SH-SY5Y (cell line): Measurements from ENCODE around the gene EXOC7.

Source experiments
- GATA2 ChIP-seq: IDR thresholded peaks from 2 replicates; pipeline ENCODE4 v1.6.1; 2011; ENCODE audit warnings: mild to moderate bottlenecking, low read depth, low read length
- GATA3 ChIP-seq: IDR thresholded peaks from 2 replicates; pipeline ENCODE4 v1.6.1; 2011; ENCODE audit warnings: low read depth, mild to moderate bottlenecking, low read length, moderate library complexity

EXOC7 gene

GRCh38 chr17:76119409-76120371 lies 16.1 kb upstream of the EXOC7 start:
- TF ChIP-seq GATA3 (no peak), GATA2 (no peak)

DNA sequence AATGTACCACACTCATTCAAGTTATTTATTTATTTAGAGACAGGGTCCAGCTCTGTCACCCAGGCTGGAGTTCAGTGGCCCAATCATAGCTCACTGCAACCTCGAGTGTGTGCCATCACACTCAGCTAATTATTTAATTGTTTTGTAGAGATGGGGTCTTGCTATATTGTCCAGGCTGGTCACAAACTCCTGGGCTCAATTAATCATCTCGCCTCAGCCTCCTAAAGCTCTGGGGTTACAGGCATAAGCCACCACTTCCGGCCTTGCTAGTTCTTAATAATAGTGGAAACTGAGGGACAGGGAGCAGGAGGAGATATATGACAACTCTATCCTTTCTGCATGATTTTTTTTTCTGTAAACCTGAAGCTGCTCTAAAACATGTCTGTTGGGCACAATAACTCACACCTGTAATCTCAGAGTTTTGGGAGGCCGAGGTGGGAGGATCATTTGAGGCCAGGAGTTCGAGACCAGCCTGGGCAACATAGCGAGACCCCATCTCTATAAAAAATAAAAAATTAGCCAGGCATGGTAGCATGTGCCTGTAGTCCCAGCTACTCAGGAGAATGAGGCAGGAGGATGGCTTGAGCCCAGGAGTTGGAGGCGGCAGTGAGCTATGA lies 11.7 kb upstream of the EXOC7 start:
- TF ChIP-seq GATA3, result no peak
- no peak for TF ChIP-seq GATA2

DNA sequence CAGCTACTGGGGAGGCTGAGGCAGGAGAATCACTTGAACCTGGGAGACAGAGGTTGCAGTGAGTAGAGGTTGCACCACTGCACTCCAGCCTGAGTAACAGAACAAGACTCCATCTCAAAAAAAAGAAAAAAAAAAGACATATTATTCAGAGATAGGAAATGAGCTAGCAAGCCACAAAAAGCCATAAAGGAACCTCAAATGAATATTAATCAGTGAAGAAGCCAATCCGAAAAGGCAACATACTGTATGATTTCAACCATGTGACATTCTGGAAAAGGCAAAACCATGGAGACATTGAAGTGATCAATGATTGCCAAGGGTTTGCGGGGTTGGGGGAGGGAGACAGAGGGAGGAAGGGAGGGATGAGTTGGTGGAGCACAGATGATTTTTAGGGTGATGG lies 8.4 kb upstream of the EXOC7 start:
- TF ChIP-seq GATA2 (no peak), GATA3 (no peak)

DNA sequence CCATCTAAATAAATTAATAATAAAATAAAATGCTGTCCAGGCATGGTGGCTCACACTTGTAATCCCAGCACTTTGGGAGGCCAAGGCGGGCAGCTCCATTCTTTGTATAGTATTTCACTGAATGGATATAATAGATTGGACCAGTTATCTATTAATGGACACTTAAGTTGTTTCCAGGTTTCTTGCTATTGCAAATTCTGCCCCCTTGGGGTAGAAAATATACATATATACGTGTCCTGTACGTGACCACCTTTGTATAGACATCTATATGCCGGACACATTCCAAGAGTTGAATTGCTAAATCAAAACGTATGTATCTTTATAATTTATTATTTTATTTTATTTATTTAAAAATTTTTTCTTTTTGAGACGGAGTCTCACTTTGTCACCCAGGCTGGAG lies 3.9 kb upstream of the EXOC7 start:
- no peak for TF ChIP-seq GATA3
- no peak for TF ChIP-seq GATA2

- TF ChIP-seq GATA3 (no peak), GATA2 (no peak)
Observed at GRCh38 chr17:76106703-76107102, 3.1 kb upstream of the EXOC7 start.

DNA sequence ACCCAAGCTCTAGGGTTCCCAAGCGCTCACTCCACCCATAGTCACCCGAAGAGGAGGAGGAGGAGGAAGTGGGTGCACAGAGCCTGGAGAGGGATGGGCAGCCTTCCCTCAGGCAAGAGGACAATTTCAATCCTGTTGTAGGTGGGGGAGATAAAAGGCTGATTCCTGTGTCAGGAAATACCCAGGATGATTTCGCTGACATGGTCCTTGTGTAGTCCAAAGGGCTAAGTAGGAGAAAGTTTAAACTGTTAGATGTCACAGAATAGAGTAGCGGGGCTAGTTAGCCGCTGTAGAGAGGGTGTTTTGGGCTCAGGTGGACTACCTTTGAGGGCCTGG lies 1.3 kb upstream of the EXOC7 start:
- no peak for TF ChIP-seq GATA2
- TF ChIP-seq GATA3, result no peak

- TF ChIP-seq GATA2, result no peak
- no peak for TF ChIP-seq GATA3
Observed at GRCh38 chr17:76104140-76104895, 731 bp upstream of the EXOC7 start.

DNA sequence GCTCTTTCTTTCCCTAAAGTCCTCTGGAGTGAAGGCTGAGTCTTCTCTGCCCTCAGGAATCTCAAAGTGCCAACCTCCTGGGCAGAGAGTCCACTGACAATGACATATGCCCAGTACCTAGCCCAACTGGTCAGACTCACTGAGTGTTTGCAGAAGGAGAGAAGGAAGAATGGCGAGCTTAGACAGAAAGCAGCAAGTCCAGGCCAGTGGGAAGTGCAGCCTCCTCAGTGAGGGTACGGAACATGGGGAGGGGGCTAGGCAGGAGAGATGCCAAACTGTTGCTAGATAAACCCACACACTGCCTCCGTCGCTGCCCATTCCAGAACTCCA lies 678 bp downstream of the EXOC7 start:
- TF ChIP-seq GATA2, result no peak
- no peak for TF ChIP-seq GATA3

GRCh38 chr17:76097716-76098295 lies 5.8 kb downstream of the EXOC7 start:
- no peak for TF ChIP-seq GATA2
- TF ChIP-seq GATA3, result no peak

- no peak for TF ChIP-seq GATA3
- TF ChIP-seq GATA2, result no peak
Observed at GRCh38 chr17:76095943-76096342, 7.6 kb downstream of the EXOC7 start.

- TF ChIP-seq GATA2 (no peak), GATA3 (no peak)
Observed at GRCh38 chr17:76094046-76094445, 9.5 kb downstream of the EXOC7 start.

GRCh38 chr17:76092526-76093413 lies 10.8 kb downstream of the EXOC7 start:
- no peak for TF ChIP-seq GATA2
- TF ChIP-seq GATA3, result no peak

- no peak for TF ChIP-seq GATA3
- TF ChIP-seq GATA2, result no peak
Observed at GRCh38 chr17:76091526-76092286, 11.9 kb downstream of the EXOC7 start.
